ENCODE results near the gene CDCP2. TPM values are rescaled to one million over a fixed set of nuclear protein-coding genes. Genes with fewer than 3 reads are reported as not detected.

CDCP2 gene
- total and polyA plus RNA-seq, 2 donors (not counting 1 experiment from before 2014, with no cell fraction given): 0.25 TPM; not detected in 1

DNA sequence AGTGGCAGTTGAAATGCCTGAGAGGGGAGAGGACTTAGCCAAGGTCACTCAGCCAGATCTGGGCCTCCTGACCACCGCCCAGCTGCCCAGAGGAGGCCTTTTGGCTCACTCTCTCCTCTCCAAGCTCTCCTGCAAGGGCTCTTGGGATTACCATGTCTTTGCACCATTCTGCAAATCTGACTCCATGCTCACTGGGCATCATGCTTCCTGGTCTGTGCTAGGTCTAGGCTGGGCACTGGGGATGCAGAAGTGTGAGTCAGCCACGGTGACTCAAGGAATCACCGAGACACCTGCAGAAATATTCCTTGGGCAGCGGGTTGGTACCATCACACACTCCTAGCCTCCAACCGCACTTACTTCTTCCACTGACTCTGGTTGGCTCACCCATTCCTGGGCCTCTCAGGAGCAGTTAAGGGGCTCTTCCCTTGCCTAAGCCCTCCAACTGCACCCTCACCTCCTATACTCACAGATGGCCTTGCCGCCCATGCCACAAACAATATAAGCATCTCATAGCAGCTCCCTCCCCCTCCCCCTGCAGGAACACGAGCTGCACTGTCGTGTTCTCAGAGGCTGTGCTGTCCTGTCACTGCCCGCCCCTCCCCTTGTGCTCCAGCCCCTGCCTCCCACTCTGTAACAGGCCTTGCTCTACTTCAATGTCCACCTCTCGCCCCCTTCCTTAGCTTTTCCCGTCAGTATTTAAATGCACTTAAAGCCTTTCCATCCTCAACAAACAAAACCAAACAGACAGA is 34.8 kb downstream of the CDCP2 start:
- ChIA-PET CTCF (interaction anchor here (1.9 kb wide), 1 partner anchor 371 kb away, joined by 5 read pairs; no protein-coding TSS in a partner anchor), POLR2A (no interaction called here)
- Histone ChIP-seq H3K9me3 (ENCODE audit: control extremely low read depth in 1 of 3, control insufficient read depth in 2 of 3, insufficient read depth in 1 of 3, low read length in 2 of 3) (no peaks in the 10 kb centered on the region), H3K4me2 (replicated peaks; ENCODE audit: low read depth, low read length, poor library complexity, severe bottlenecking) (no peak overlapping the region), H3K4me1 (ENCODE audit: control insufficient read depth in 2 of 2, insufficient read depth in 2 of 2, low read length in 2 of 2) (peaks cover 0 to 5% of the 10 kb centered on the region in 2 donors), H3K36me3 (replicated peaks in 1 of 2; ENCODE audit: control extremely low read depth in 1 of 2, control insufficient read depth in 1 of 2, extremely low read depth in 1 of 2, insufficient read depth in 2 of 2, low read length in 1 of 2) (no peaks in the 10 kb centered on the region), H3K9ac (ENCODE audit: low read length) (no peak overlapping the region), H3K27me3 (replicated peaks in 1 of 4; ENCODE audit: control extremely low read depth in 1 of 4, control insufficient read depth in 3 of 4, insufficient read depth in 4 of 4, low read length in 3 of 4) (peaks cover 0 to 16% (median 0%) of the 10 kb centered on the region in 4 experiments), H2AFZ (ENCODE audit: insufficient read depth, low read depth, low read length, poor library complexity, severe bottlenecking) (no peak overlapping the region), H4K20me1 (ENCODE audit: control insufficient read depth, insufficient read depth, low read length, poor library complexity, severe bottlenecking) (no peaks in the 10 kb centered on the region), H3K4me3 (ENCODE audit: control extremely low read depth in 1 of 5, extremely low read depth in 1 of 5, insufficient read depth in 1 of 5, low read depth in 2 of 5, low read length in 4 of 5) (no peak overlapping the region), H3K79me2 (ENCODE audit: control insufficient read depth, insufficient read depth, low read length) (no peaks in the 10 kb centered on the region), H3K27ac (ENCODE audit: low read length in 2 of 2) (no peak overlapping the region)
- DNase-seq: no peak
- Mint-ChIP-seq H3K9me3 (ENCODE audit: insufficient read depth) (no peaks in the 10 kb centered on the region), H3K4me1 (peaks cover 3% of the 10 kb centered on the region), H3K27ac (no peak overlapping the region), H3K4me3 (no peak overlapping the region), H3K27me3 (peaks cover 8% of the 10 kb centered on the region)
- ATAC-seq (ENCODE audit: low read depth): no peak
- intact Hi-C loops (cut with micrococcal nuclease): no loop called here
- TF ChIP-seq, protein P1, sequence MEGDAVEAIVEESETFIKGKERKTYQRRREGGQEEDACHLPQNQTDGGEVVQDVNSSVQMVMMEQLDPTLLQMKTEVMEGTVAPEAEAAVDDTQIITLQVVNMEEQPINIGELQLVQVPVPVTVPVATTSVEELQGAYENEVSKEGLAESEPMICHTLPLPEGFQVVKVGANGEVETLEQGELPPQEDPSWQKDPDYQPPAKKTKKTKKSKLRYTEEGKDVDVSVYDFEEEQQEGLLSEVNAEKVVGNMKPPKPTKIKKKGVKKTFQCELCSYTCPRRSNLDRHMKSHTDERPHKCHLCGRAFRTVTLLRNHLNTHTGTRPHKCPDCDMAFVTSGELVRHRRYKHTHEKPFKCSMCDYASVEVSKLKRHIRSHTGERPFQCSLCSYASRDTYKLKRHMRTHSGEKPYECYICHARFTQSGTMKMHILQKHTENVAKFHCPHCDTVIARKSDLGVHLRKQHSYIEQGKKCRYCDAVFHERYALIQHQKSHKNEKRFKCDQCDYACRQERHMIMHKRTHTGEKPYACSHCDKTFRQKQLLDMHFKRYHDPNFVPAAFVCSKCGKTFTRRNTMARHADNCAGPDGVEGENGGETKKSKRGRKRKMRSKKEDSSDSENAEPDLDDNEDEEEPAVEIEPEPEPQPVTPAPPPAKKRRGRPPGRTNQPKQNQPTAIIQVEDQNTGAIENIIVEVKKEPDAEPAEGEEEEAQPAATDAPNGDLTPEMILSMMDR (IDR thresholded peaks at IDR 0.05): no peak
- no peak for TF ChIP-seq EZH2 (IDR thresholded peaks at IDR 0.05; ENCODE audit: borderline replicate concordance, insufficient read depth, low read depth, low read length, poor library complexity, severe bottlenecking)
- WGBS (ENCODE audit: insufficient coverage): 95% methylated on average over 10 of the region's 11 CpGs

DNA sequence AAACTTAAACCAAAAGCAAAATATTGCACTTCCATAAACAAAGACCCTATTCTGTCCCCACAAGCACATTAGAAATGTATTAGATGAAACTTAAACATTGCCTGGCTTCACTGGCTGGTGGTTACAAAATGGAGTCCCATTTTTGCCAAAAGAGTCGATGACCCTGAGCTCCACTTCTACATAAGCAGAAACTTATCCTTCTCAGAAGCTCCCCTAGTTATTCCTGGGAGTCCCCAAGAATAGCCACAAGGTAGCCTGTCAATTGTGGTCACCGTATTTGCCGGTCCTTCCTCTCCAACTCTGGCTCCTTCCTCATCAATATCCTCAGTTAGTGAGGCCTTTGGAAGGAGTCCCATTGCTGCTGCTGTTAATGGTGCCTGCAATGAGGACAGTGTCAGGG is 37.3 kb downstream of the CDCP2 start:
- H3K4me1 ChIP-seq (ENCODE audit: control insufficient read depth in 2 of 2, insufficient read depth in 2 of 2, low read length in 2 of 2): no peaks in the 10 kb centered on the region
- H3K36me3 ChIP-seq (replicated peaks in 1 of 2; ENCODE audit: control extremely low read depth in 1 of 2, control insufficient read depth in 1 of 2, extremely low read depth in 1 of 2, insufficient read depth in 2 of 2, low read length in 1 of 2): no peaks in the 10 kb centered on the region
- H3K27ac ChIP-seq (ENCODE audit: low read length in 2 of 2): no peak overlapping the region
- TF ChIP-seq EZH2 (IDR thresholded peaks at IDR 0.05; ENCODE audit: borderline replicate concordance, insufficient read depth, low read depth, low read length, poor library complexity, severe bottlenecking): no peak
- H3K9ac ChIP-seq (ENCODE audit: low read length): no peak overlapping the region
- H3K4me3 Mint-ChIP-seq: no peak overlapping the region
- H3K9me3 Mint-ChIP-seq (ENCODE audit: insufficient read depth): no peaks in the 10 kb centered on the region
- no peaks in the 10 kb centered on the region for H3K9me3 ChIP-seq (ENCODE audit: control extremely low read depth in 1 of 3, control insufficient read depth in 2 of 3, insufficient read depth in 1 of 3, low read length in 2 of 3)
- no peaks in the 10 kb centered on the region for H3K27me3 Mint-ChIP-seq
- ChIA-PET POLR2A (no interaction called here), CTCF (no interaction called here)
- H3K4me2 ChIP-seq (replicated peaks; ENCODE audit: low read depth, low read length, poor library complexity, severe bottlenecking): no peak overlapping the region
- intact Hi-C loops (cut with micrococcal nuclease): no loop called here
- H3K27me3 ChIP-seq (replicated peaks in 1 of 4; ENCODE audit: control extremely low read depth in 1 of 4, control insufficient read depth in 3 of 4, insufficient read depth in 4 of 4, low read length in 3 of 4): peaks cover 0 to 2% (median 0%) of the 10 kb centered on the region in 4 experiments
- H3K4me3 ChIP-seq (ENCODE audit: control extremely low read depth in 1 of 5, extremely low read depth in 1 of 5, insufficient read depth in 1 of 5, low read depth in 2 of 5, low read length in 4 of 5): no peak overlapping the region
- DNase-seq (no peak), ATAC-seq (ENCODE audit: low read depth) (no peak)
- H2AFZ ChIP-seq (ENCODE audit: insufficient read depth, low read depth, low read length, poor library complexity, severe bottlenecking): no peak overlapping the region
- H3K79me2 ChIP-seq (ENCODE audit: control insufficient read depth, insufficient read depth, low read length): no peaks in the 10 kb centered on the region
- H3K4me1 Mint-ChIP-seq: no peaks in the 10 kb centered on the region
- WGBS (ENCODE audit: insufficient coverage): 100% methylated on average over 3 of the region's 3 CpGs
- no peak overlapping the region for H3K27ac Mint-ChIP-seq
- H4K20me1 ChIP-seq (ENCODE audit: control insufficient read depth, insufficient read depth, low read length, poor library complexity, severe bottlenecking): no peaks in the 10 kb centered on the region
